K562 (cell line): ENCODE results near the gene MYL5. TPM values are rescaled to one million over a fixed set of nuclear protein-coding genes. Genes with fewer than 3 reads are reported as not detected.

Source experiments
- FOXO4 ChIP-seq: fragments of 450-650 bp; formaldehyde crosslinking; IDR thresholded peaks from 2 replicates; pipeline ENCODE4 v1.4.0; 2020; ENCODE audit warnings: mild to moderate bottlenecking, moderate library complexity
- SRSF1 ChIP-seq: fragments of 200-400 bp; formaldehyde crosslinking; IDR thresholded peaks from 2 replicates; pipeline ENCODE4 v1.6.1; 2017; ENCODE audit warnings: mild to moderate bottlenecking, low read depth, low read length, moderate library complexity
- TAF15 ChIP-seq: fragments of 200-400 bp; formaldehyde crosslinking; IDR thresholded peaks from 2 replicates; pipeline ENCODE4 v1.6.1; 2017; ENCODE audit warnings: mild to moderate bottlenecking, low read depth, low read length, moderate library complexity
- ZNF197 ChIP-seq: fragments of 200-800 bp; sonication (Bioruptor generic); IDR thresholded peaks from 2 replicates; pipeline ENCODE4 v1.6.1; 2016; ENCODE audit warnings: low read depth, missing genetic modification characterization, missing compliant biosample characterization
- ZNF217 ChIP-seq: sonication (generic); formaldehyde crosslinking; IDR thresholded peaks from 2 replicates; pipeline ENCODE4 v1.8.0; 2022; ENCODE audit warnings: mild to moderate bottlenecking, missing genetic modification reagents
- ZNF232 ChIP-seq: sonication (generic); formaldehyde crosslinking; IDR thresholded peaks from 2 replicates; pipeline ENCODE4 v1.8.0; 2022; ENCODE audit warnings: mild to moderate bottlenecking, missing genetic modification reagents
- ZNF766 ChIP-seq: fragments of 200-800 bp; sonication (Bioruptor generic); conservative IDR thresholded peaks from 2 replicates; pipeline ENCODE4 v1.6.1; 2016; ENCODE audit warnings: missing genetic modification characterization, missing compliant biosample characterization
- polyA plus RNA-seq, 8 experiments: library from polyadenylated mRNA; depleted of rRNA in 4 of 8; stranded (reverse) in 5 of 8; unstranded in 3 of 8; fragments of >200 nt; fragmentation: Nextera tagmentation in 2 of 8; fragmentation: Illumina TruSeq in 1 of 8; extraction: Ambion mirVana in 2 of 8; extraction: Trizol in 1 of 8; gene quantifications; 2 replicates each; pipeline versions ENCODE4 v1.2.1 to v1.2.3, GENCODE V29; 2011 to 2014; ENCODE audit warnings: inconsistent platforms in 1 of 8, missing spikeins in 1 of 8
- total RNA-seq, 7 experiments: library from RNA; depleted of rRNA in 6 of 7; stranded (reverse); fragments of >200 nt in 6 of 7; fragmentation: Illumina TruSeq in 2 of 7; extraction: Trizol in 2 of 7; gene quantifications; 2 replicates each; pipeline versions ENCODE4 v1.2.1 to v1.2.3, GENCODE V29; 2011 to 2021; ENCODE audit warnings: low replicate concordance in 1 of 7
- TF ChIP-seq, protein P1 (sequence below), 2 experiments: fragments of 450-650 bp in 1 of 2; sonication (generic) in 1 of 2; formaldehyde crosslinking in 1 of 2; IDR thresholded peaks; 2 replicates each; pipeline versions ENCODE4 v1.7.1 to v1.9.0; 2016 to 2022; ENCODE audit warnings: inconsistent platforms in 1 of 2, mild to moderate bottlenecking in 1 of 2, missing genetic modification reagents in 1 of 2

MYL5 gene
- total and polyA plus RNA-seq, 9 of the 15 experiments (the other 6 are each of a cell fraction or from before 2014, with no cell fraction given) = 1.4 to 10.0 (median 4.1) TPM

DNA sequence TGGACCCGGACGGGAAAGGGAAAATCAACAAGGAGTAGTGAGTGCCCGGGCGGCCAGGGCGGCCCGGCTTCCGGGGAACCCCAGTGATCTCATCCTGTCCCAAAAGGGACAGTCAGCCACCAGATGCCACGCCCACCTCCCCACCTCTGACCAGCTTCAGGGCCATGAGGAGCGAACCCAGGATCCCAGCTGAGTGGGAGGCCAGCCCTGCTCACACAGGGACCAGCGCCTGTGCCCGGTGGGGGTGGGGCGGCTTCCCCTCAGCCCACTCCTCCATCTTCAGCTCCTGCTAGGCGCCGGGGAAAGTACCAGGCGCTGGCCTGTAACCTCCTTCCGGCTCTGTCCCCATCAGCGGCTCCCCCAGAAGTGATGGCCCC, 6.2 kb downstream of the MYL5 start (continued):
- no peak for TF ChIP-seq SRSF1
- TF ChIP-seq, protein P1, sequence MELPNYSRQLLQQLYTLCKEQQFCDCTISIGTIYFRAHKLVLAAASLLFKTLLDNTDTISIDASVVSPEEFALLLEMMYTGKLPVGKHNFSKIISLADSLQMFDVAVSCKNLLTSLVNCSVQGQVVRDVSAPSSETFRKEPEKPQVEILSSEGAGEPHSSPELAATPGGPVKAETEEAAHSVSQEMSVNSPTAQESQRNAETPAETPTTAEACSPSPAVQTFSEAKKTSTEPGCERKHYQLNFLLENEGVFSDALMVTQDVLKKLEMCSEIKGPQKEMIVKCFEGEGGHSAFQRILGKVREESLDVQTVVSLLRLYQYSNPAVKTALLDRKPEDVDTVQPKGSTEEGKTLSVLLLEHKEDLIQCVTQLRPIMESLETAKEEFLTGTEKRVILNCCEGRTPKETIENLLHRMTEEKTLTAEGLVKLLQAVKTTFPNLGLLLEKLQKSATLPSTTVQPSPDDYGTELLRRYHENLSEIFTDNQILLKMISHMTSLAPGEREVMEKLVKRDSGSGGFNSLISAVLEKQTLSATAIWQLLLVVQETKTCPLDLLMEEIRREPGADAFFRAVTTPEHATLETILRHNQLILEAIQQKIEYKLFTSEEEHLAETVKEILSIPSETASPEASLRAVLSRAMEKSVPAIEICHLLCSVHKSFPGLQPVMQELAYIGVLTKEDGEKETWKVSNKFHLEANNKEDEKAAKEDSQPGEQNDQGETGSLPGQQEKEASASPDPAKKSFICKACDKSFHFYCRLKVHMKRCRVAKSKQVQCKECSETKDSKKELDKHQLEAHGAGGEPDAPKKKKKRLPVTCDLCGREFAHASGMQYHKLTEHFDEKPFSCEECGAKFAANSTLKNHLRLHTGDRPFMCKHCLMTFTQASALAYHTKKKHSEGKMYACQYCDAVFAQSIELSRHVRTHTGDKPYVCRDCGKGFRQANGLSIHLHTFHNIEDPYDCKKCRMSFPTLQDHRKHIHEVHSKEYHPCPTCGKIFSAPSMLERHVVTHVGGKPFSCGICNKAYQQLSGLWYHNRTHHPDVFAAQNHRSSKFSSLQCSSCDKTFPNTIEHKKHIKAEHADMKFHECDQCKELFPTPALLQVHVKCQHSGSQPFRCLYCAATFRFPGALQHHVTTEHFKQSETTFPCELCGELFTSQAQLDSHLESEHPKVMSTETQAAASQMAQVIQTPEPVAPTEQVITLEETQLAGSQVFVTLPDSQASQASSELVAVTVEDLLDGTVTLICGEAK (IDR thresholded peaks at IDR 0.05) = no peak
- TF ChIP-seq, protein P1 (CRISPR knock-in tag; IDR thresholded peaks at IDR 0.05) = no peak
- TF ChIP-seq ZNF217 (CRISPR knock-in tag) = no peak
- no peak for TF ChIP-seq TAF15
- no peak for TF ChIP-seq FOXO4
- TF ChIP-seq ZNF197 (CRISPR knock-in tag) = no peak
- TF ChIP-seq ZNF232 (CRISPR knock-in tag) = no peak
- no peak for TF ChIP-seq ZNF766 (CRISPR knock-in tag)
